NCI-H2029 treated with DMSO at 0.1 percent for 48 hours (cell line): ENCODE data around the gene MCCC1.
"Not testable (repeated sequence)": the region's sequence is repeated elsewhere in the genome, so short reads cannot be mapped to it uniquely, and the experiment has no call there.

ENCODE experiments used
- DNase-seq: peaks from one replicate; lab custom pipeline; 2025; lab: John Stamatoyannopoulos, UW

Gene MCCC1

DNA sequence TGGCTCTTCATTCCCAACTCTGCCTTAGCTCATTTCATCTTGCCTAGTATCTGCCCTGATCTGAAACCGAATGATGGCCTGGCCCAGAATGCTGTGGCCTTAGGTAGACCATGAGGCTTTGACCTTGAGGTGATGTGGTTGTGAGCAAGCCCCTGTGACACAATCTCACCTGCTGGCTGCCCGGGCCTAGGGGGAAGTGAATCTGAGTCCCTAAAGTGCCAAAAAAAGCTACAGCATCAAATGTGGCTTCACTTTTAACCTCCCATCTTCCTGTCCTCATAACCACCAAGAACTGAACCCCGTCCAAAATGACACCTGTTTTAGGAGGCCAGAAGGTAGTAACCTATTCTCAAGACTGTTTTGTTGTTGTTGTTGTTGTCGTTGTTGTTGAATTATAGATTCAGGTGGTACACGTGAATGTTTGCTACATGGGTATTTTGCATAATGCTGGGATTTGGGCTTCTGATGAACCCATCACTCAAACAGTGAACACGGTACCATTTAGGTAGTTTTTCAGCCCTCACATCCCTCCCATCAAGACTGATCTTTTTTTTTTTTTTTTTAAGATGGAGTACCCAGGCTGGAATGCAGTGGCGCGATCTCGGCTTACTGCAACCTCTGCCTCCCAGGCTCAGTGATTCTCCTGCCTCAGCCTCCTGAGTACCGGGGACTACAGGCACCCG, 54.6 kb downstream of the MCCC1 start:
- DNase-seq, result no peak

DNA sequence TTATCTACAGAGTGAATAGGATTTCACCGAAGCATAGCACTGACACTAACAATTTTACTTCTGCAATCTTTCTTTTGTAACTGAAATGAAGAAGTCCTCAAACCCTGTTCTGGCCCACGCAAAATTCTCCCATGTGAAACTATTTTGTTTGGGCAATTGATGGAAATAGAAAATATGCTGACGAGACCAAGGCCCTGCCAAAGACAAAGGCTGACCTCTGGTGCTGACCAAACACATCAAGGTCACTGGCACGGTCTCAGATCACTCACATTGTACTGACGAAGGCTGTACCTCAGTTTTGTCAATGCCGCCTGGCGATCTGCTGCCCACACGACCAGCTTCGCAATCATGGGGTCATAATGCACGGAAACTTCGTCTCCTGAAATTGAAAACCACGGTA, 60.5 kb downstream of the MCCC1 start:
- no peak for DNase-seq

DNA sequence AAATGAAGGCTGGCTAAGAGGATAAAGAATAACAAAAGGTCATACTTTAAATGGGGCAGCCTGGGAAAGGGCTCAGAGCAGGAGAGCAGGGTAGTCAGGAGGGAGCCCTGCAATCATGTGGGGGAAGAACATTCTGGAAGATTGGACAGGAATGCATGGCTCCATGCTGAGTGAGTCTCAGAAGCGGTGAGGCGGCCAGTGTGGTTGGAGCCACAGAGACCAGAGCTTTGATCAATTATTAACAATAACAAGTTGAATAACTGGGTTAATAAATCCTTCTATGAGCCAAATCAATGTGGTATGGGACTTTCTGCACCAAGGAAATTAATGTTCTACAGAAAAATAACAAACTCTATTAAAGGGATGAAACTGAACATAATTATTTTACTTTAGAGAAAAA, 61.1 kb downstream of the MCCC1 start:
- DNase-seq, result no peak

DNA sequence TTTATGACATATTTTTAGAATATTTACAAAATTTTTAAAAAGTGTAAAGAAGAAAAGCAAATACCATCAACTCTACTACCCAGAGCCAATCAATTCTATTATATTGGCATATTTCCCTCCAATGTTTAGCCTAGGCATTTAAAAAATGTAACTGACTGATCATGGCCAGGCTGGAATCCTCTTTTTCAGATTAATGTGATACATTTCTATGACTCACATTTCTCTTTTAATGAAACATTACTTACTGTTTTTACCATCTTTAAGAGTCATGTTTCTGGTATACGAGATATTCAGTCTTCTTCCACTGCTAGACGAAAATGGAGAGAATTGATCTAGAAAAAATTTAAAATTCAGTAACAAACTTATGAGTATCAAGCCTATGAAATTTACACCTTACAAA, 65.5 kb downstream of the MCCC1 start:
- no peak for DNase-seq

DNA sequence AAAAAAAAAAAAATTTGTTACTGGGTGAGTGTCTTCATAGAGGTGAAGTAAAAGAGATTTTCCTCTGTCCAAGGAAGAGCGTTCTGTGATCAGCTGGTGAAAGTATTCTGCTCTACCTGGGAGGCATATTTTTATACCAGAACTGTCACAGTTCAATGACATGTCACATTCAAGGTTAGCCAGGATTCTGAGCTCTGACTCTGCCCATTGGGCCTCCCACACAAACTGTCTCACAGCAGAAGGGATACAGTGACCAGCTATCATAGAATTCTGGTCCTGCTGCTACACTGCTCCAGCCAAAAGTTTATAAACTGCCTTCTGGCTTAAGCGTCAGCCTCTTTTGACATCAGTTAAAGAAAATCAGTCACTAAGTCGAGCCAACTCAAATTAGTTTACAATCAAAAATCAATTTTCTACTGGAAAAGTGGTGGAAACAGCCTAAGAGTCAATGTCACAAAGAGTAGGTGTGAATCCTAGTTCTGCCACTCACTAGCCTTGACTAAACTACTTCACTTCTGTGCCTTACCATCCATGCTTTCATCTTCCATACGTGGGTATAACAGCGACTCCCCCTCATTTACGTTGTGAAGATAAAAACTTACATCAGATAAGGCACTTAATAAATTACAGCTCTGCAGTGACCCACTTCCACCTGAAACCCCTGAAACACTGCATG, 66.3 kb downstream of the MCCC1 start:
- DNase-seq, result no peak

DNA sequence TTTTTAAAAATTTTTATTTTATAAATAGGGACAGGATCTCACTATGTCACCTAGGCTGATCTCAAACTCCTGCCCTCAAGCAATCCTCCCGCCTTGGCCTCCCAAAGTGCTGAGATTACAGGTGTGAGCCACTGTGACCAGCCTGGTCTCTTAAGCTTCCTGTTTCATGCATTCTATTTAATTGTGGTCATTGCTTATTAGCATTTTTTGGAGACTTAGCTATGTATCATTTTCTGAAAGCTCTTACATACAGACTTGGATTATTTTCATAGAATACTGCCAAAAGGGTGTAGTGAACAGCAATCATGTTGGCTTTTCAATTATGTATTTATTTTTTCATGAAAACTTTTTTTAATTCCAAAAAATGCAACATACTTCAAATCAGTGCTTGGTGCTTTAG, 67.5 kb downstream of the MCCC1 start:
- DNase-seq, result no peak

DNA sequence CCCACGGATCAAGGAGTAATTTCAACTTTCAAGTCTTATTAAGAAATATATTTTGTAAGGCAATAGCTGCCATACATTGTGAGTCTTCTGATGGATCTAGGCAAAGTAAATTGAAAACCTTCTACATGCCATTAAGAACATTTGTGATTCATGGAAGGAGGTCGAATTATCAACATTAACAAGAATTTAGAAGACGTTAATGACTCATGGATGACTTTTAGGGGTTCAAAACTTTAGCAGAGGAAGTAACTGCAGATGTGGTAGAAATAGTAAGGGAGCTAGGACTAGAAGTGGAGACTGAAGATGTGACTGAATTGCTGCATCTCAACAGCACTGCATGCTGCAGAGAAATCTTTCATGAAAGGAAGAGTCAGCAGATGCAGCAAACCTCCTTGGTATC, 70.9 kb downstream of the MCCC1 start:
- DNase-seq, result no peak

DNA sequence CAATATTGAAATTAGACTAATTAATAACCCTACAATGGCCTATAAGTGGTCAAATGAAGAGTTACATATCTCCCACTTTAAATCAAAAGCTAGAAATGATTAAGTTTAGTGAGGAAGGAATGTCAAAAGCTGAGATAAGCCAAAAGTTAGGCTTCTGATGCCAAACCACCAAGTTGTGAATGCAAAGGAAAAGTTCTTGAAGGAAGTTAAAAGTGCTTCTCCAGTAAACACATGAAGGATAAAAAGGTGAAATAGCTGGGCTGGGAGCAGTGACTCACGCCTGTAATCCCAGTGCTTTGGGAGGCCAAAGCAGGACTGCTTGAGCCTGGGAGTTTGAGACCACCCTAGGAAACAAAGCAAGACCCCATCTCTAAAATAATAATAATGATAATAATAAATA, 72.0 kb downstream of the MCCC1 start:
- no peak for DNase-seq

DNA sequence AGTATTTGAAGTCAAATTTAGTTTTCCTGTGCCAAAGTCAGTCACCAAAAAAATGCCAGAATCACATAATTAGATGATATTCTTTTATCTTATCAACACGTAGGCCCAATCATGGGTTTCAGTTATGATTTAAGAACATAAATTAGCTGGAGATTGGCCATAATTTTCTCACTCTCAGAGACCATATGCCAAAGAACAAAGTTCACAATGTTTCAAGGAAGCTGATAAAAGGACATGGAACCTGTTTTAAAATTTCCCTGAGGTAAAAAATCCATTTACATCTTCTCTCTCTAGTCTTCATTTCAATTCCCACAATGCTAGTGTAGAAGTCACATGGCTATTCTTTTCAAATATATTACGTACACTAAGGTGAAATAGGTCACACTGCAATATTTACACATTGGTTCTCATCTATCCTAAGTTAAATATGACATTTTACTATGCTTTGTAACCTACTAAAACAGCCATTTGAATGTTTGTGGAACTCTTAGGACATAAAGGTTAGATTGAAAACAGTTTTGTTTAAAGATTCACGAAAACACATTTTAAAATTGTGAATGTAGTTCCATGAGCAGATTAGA, 76.3 kb downstream of the MCCC1 start:
- no peak for DNase-seq

DNA sequence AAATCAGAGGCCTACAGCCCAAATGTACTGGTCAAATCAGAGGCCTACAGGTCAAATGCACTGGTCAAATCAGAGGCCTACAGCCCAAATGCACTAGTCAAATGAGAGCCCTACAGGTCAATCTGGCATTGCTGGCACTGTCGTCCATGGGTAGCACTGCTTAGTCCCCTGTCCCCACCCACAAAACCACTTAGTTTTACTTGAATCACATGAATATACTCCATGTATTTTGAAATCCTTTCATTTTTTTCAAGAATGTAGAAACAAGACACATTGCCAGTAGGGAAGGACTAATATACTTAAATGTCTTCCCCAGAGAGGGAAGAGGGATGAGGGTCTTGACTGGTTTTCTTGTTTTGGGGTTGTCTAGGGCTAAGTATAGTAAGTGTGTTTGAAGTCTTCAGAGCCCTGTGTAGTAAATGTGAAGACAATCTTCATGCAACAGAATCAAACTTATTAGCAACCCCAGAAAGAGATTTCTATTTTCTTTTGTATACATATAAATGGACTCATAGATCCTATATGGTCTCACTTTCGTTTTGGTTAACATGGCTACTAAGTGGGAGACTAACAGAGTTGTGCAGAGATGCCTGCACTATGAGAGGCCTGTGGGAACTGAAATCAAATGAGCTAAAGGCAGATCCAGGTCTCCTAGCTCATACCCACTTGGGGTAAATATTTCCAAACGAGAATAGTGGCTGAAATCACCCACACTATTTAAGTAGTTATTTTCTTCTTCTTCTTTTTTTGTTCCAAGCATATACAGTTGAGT, 80.7 kb downstream of the MCCC1 start:
- DNase-seq, result no peak

DNA sequence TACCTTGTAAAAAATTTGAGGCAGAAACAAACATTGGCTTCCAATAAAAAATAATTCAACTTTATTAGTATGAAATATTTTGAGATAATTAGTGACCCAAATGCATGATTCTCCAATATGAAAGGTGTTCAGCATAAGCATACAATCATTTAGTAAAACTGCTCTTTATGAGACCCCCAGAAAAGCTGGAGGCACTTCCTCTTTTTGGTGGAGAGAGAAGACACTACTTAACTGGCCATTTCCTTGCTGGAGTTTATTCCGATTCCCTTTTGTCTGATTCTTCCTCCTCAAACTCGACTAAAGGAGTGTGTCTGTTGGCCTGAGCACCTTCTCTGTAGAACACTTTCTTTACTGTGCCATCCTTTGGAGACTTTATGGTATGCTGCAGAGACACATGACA, 84.1 kb downstream of the MCCC1 start:
- DNase-seq, result no peak

DNA sequence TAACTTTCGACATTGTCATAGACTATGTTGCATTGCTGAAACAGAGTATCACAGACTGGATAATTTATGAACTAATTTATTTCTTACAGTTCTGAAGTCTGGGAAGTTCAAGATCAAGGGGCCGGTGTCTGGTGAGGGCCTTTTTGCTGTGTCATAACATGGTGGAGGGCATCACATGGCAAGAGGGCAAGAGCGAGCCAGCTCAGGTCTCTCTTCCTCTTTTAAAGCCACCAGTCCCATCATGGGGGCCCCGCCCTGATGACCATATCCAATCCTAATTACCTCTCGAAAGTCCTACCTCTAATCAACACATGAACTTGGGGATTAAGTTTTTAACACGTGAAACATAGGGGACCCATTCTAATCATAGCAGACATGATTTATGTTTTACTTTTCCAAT, 85.4 kb downstream of the MCCC1 start:
- DNase-seq, result no peak

DNA sequence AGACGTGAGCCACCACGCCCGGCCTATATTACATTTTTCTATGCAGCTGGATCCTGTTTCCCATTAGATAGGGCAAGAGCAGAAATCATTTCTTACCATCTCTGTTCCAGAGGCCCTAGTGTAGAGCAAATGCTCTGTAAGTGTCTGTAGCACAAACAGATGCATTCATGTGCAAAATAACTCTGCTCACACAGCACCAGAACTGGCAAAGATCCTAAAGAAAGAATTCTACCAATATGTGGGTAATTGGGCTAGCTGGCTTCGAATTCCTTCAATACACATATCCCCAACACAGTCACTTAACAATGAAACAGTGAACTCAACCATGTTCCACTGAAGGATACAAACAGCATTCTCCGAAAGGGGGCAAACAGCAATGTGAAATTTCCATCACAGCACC, 86.2 kb downstream of the MCCC1 start:
- no peak for DNase-seq

DNA sequence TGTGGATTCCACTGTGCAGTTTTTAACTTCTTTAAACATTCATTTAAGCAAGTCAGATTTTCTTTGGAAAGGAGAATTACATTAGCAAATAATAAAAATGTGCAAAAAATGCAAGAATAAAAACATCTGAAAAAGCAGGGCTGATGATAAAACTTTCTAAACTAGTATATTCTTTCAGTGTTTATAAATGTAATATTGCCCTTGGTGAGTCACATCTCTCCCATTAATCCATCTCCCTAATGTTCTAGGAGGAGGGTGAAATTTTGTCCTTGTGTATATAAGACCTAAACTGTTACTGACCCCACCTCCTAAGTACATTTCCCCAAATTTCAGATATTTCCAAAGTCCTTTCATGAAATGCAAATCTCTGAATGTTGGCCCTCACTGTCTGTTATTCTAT, 90.5 kb downstream of the MCCC1 start:
- DNase-seq, result no peak

DNA sequence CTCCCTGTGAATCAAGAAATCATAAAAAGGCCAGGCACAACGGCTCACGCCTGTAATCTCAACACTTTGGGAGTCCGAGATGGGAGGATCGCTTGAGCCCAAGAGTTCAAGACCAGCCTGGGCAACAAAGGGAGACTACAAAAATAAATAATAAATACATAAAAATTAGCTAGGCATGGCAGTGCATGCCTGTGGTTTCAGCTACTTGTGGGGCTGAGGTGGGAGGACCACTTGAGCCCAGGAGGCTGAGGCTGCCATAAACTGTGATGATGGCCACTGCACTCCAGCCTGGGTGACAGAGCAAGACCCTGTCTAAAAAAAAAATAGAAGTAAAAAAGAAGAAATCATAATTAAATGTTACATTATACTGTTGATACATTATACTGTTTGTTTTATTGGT, 91.0 kb downstream of the MCCC1 start:
- DNase-seq, result no peak

DNA sequence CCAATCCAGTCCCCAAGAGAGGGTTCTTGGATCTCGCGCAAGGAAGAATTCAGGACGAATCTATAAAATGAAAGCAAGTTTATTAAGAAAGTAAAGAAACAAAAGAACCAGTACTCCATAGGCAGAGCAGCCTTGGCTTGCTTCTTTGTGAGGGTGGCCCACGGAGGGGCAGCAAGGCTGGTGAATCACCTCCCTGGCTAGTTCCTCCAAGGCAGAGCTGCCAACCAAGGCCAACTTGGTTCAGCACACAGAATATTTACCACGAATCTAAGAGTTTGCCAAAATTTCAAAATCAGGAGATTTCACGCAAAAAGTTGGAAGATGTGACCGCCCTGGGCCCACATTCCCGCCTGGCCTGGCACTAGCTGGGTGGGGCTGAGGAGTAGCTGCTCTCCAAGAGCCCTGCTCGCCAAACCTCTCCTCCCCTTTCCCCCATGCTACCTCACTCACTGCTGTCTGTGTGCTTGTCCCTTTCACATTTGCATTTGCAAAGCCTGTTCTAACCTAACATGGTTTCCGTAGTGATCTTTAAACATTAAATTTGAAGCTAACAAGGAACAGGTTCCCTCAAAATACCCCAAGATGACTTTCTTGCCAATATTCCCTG, 92.8 kb downstream of the MCCC1 start:
- no peak for DNase-seq

DNA sequence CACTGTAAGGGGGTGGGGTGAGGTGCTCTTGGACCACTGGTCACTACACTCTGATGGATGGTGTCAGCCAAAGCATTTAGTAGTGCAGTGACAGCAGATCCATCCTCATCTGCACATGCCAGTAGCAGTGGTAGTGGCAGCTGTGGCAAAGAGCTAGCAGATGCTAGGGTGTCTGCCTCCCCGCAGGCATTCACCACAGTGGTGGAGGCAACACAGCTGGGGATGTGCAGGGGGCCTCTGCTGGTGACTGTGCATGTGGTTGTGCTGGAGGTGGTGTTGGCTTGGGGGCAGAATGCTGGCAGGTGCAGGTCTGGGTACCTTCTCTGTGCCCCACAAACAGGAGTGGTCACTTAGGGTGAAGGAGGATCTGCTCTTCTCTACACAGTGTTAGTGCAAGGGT, 99.5 kb downstream of the MCCC1 start:
- no peak for DNase-seq

DNA sequence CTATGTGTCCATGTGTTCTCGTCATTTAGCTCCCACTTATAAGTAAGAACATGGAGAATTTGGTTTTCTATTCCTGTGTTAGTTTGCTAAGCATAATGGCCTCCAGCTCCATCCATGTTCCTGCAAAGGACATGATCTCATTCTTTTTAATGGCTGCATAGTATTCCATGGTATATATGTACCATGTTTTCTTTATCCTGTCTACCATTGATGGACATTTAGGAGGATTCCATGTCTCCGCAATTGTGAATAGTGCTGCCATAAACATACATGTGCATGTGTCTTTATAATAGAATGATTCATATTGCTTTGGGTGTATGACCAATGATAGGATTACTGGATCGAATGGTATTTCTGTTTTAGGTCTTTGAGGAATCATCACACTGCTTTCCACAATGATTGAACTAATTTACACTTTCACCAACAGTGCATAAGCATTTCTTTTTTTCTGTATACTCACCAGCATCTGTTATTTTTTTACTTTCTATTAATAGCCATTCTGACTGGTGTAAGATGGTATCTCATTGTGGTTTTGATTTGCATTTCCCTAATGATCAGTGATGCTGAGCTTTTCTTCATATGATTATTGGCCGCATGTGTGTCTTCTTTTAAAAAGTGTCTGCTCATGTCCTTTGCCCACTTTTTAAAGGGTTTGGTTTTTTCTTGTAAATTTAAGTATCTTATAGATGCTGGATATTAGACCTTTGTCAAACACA, 105.7 kb downstream of the MCCC1 start:
- DNase-seq, result not testable (repeated sequence)

DNA sequence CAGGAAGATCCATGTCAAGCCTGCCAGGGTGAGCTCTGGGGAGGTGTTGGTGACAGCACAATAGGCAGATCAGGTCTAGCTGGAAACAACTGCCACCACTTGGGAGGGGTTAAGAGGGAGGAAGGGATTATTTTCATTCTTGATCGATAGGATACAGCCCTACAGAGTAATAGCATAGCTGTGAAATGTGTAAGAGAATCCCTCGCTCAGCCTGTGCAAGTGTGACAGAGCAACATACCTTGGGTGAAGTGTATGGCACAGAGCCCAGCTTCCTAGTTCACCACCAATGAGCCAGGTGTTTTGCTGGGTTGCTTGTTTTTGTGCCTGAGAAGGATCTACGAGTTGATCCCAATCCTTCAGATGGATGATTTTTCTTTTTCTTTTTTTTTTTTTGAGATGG, 109.7 kb downstream of the MCCC1 start:
- peak; percentile 92 for DNase-seq

DNA sequence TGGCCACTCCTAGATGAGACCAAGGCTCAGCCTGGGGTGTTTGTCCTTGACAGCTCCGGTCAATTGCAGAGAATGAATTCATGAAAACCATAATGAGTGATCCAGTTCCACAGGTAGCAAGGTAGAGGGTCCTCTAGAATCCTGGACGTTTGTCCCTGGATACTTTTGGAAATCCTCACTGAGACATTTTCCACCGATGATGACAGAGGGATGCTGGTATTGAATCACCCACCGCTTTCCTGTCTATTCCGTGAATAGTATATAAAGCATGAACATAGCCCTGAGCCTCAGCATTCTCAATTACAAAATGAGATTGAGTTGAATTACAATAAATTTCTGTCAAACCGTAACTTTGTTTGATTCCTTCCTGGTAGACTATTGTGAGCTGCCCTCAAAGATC, 113.3 kb downstream of the MCCC1 start:
- DNase-seq, result no peak

DNA sequence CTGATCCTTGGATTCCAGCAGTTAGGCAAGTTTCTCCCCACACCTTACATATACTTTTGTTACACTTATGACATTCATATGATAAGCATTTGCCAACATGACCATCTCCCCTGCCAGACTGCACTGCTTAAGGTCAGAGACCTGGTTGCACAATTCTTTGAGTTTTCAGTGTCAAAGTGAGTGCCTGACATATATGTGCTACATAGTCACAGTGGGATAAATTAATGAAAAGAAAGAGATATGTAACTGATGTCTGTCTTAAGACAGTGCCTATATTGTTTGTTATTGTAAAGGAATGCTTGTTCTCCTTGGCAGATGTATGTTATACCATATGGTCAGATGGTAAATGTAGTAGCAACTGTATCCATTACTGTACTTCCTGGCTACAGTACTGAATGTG, 115.4 kb downstream of the MCCC1 start:
- DNase-seq, result no peak

DNA sequence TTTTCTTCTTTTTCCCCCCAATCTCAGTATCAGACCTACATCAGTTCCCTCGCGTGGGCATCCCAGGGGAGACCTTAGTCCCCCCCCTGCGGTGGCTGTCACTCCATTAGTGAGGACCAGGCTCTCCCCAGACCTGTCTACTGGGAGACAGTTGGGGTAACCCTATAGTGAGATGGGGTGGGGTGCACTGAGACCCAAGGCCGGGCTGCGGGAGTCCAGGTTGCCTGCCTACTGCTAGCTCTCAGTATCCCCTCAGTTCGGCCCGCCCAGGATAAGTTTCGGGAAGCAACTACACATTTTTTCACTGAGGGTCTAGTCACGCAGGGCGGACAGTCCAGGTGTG, 118.3 kb downstream of the MCCC1 start:
- DNase-seq, result no peak
